RWPE1 (cell line): ENCODE results near the gene NFATC2.
A peak's percentile ranks its signal among the peaks of the same experiment; 100 is the strongest.
"Not testable (repeated sequence)": the region's sequence is repeated elsewhere in the genome, so short reads cannot be mapped to it uniquely, and the experiment has no call there.

Experiments
- CTCF ChIA-PET: fragments of 350-600 bp; sonication (Branson Sonifier 250); formaldehyde crosslinking; extraction: SDS; loops from one replicate; lab custom pipeline; 2021; lab: Yijun Ruan, JAX
- POLR2A ChIA-PET: fragments of 400-600 bp; formaldehyde crosslinking; extraction: SDS; loops from one replicate; lab custom pipeline; 2020; ENCODE audit warnings: antibody characterized with exemption; ENCODE audit not compliant: low non-redundant PET; lab: Yijun Ruan, JAX
- DNase-seq: peaks from one replicate; pipeline ENCODE4 v3.0.0; 2012; ENCODE audit warnings: low spot score
- H3K27ac ChIP-seq: fragments of 450-650 bp; 2 replicates; pipeline ENCODE4 v1.5.1; 2017
- TF ChIP-seq, protein P1 (sequence below): fragments of 450-650 bp; conservative IDR thresholded peaks from 2 replicates; pipeline ENCODE4 v1.5.1; 2017; ENCODE audit warnings: low read depth, mild to moderate bottlenecking

Gene NFATC2

GRCh38 chr20:51570739-51571459, 28.4 kb upstream of the NFATC2 start:
- no peak overlapping the region for H3K27ac ChIP-seq
- DNase-seq = no peak
- ChIA-PET CTCF (no interaction called here), POLR2A (no interaction called here)
- TF ChIP-seq, protein P1, sequence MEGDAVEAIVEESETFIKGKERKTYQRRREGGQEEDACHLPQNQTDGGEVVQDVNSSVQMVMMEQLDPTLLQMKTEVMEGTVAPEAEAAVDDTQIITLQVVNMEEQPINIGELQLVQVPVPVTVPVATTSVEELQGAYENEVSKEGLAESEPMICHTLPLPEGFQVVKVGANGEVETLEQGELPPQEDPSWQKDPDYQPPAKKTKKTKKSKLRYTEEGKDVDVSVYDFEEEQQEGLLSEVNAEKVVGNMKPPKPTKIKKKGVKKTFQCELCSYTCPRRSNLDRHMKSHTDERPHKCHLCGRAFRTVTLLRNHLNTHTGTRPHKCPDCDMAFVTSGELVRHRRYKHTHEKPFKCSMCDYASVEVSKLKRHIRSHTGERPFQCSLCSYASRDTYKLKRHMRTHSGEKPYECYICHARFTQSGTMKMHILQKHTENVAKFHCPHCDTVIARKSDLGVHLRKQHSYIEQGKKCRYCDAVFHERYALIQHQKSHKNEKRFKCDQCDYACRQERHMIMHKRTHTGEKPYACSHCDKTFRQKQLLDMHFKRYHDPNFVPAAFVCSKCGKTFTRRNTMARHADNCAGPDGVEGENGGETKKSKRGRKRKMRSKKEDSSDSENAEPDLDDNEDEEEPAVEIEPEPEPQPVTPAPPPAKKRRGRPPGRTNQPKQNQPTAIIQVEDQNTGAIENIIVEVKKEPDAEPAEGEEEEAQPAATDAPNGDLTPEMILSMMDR = no peak

DNA sequence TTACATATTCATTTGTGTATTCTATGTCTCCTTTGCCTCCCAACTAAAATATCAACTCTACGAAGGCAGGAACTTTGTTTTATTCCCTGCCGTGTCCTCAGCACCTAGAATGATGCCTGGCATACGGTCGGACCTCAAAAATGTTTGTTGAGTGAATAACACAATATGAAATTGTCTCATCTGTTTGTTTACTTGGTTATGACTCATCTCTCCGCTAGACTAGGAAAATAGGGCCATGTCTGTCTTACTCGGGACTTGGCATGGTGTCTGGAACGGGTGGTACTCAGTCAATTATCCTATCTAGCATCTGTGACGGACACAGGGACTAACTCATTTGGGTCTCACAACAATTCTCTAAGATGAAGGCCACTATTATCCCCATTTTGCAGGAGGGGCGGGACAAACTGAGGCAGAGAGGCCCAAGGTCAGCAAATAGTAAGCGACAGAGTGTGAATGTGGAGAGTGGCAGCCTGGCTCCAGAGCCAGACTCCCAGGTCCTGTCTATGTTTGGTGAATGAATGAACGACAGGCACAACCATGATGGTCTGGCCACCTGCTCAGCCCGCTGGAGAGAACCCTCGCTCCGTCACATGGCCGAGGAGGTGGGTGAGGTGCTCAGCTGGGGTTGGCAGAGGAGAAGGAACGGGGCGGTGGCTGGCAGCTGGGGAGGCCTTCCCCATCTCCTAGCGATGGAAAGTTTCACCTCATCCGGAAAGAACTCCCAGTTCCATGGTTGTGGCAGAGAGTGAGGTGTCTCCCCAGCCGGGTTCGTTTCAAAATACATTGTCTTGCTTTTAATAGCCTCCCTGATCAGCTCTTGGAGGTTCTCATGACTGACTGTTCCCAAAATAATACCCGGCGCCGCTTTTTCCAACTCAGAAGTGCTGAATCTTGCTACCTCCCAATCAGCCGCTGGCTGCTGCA, 27.6 kb upstream of the NFATC2 start:
- ChIA-PET CTCF (no interaction called here), POLR2A (no interaction called here)
- no peak overlapping the region for H3K27ac ChIP-seq
- TF ChIP-seq, protein P1 = no peak
- peak; percentile 43 for DNase-seq

DNA sequence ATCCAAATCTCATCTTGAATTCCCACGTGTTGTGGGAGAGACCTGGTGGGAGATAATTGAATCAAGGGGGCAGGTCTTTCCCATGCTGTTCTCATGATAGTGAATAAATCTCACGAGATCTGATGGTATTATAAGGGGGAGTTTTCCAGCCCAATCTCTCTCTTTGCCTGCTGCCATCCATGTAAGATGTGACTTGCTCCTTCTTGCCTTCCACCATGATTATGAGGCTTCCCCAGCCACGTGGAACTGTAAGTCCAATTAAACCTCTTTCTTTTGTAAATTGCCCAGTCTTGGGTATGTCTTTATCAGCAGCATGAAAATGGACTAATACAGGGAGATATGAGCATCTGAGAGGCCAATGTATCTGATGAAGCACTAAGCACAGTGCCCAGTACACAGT, 26.0 kb upstream of the NFATC2 start:
- CTCF ChIA-PET = interaction anchor here (0.5 to 0.6 kb wide), 2 partner anchors 81 to 1589 kb away, joined by 3 to 4 read pairs; no protein-coding TSS in a partner anchor
- DNase-seq, H3K27ac ChIP-seq, POLR2A ChIA-PET: not testable (repeated sequence)

GRCh38 chr20:51567622-51568021, 25.1 kb upstream of the NFATC2 start:
- no peak overlapping the region for H3K27ac ChIP-seq
- CTCF ChIA-PET = interaction anchor here (0.6 kb wide), 1 partner anchor 100 kb away, joined by 4 read pairs; no protein-coding TSS in a partner anchor
- no peak for DNase-seq
- POLR2A ChIA-PET = no interaction called here
- TF ChIP-seq, protein P1 = no peak

- DNase-seq = no peak
- POLR2A ChIA-PET = no interaction called here
- no peak overlapping the region for H3K27ac ChIP-seq
- TF ChIP-seq, protein P1 = no peak
- CTCF ChIA-PET = interaction anchor here (0.6 kb wide), 4 partner anchors 28 to 552 kb away, joined by 3 to 4 read pairs (median 3); no protein-coding TSS in a partner anchor
Measured at GRCh38 chr20:51566594-51566993, 24.1 kb upstream of the NFATC2 start.

DNA sequence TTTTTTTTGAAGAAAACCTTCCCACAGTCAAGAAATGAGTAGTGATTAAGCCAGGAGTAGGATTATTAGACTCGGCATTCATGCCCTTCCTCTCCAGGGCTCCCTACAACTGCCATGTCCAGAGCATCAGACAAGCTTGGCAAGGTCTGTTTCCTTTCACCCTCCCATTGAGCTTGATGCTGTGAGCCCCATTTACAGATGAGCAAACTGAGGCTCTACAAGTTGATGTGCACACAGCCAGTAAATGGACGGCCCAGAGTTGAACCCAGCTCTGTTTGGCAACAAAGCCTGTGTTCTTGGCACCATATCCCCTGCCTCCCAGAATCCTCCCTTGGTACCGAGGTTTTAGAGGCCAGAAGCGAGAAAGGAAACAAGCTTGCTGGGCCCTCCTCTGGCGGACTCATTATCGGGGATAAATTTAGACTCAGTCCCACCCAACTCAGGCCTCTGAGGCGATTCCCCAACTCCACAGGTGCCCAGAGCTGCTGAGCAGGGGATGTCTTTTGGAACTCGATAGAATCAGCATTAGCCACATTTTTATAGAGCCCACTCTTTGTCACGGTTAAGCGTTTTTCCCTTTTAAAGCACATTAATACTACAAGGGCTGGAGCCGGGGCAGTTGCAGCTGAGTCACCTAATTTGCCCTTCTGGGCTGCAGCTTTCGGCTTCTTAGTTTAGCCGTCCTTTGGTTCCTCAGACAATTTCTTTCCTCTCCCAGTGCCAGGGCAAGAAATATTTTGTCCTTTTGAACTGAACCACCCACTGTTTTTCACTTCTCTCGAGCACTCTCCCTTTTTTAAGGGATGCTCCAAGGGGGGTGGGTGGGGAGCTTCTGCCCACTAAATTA, 23.0 kb upstream of the NFATC2 start:
- TF ChIP-seq, protein P1 = no peak
- CTCF ChIA-PET = interaction anchor here (0.6 to 0.9 kb wide), 4 partner anchors 31 to 228 kb away, joined by 3 to 5 read pairs (median 3); no protein-coding TSS in a partner anchor
- DNase-seq = no peak
- H3K27ac ChIP-seq = no peak overlapping the region
- POLR2A ChIA-PET = interaction anchor here (0.5 kb wide), 1 partner anchor 99 kb away, joined by 3 read pairs; no protein-coding TSS in a partner anchor
